Measurements from ENCODE around the gene PPP1R3E. TPM values are rescaled to one million over a fixed set of nuclear protein-coding genes. Genes with fewer than 3 reads are reported as not detected.
A peak's percentile ranks its signal among the peaks of the same experiment; 100 is the strongest.

The PPP1R3E gene
- total RNA-seq, 6 donors from 2014 or later: 6.7 to 95.3 (median 12.8) TPM

DNA sequence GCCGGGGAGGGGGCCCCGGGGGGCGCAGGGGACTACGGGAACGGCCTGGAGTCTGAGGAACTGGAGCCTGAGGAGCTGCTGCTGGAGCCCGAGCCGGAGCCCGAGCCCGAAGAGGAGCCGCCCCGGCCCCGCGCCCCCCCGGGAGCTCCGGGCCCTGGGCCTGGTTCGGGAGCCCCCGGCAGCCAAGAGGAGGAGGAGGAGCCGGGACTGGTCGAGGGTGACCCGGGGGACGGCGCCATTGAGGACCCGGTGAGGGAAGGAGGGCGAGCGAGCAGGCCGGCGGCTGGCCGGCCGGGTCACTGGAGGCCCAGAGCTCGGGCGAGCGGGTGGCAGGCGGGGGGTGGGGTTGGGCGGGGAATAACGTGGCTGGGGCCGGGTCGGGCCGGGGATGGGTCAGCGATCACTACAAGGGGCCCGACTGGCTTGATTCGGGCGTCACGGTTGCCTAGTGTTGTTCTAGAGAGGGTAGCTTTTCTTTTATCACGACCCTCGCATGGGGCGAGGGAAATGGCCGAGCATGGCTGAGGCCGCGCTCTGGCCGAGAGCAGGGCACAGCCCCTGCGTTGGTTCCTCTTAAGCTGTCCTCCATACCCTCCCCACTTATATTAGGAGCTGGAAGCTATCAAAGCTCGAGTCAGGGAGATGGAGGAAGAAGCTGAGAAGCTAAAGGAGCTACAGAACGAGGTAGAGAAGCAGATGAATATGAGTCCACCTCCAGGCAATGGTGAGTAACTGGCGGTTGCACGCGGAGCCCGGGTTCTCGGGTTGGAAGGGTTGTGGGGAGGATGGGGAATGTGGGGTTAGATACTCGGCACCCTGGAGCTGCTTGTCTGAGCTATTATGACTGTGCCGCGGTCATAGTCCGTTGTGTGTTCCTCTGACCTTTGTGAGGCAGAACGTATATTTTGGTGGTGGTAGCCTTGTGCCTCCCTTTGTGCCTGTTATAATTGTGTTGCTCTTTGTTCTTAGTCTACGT, 19.2 kb upstream of the PPP1R3E start:
- Histone ChIP-seq H3K27me3 (no peaks in the 10 kb centered on the region), H3K9me3 (no peaks in the 10 kb centered on the region), H3K36me3 (peaks cover 0 to 43% (median 30%) of the 10 kb centered on the region in 4 donors), H3K4me1 (peaks cover 14 to 23% (median 21%) of the 10 kb centered on the region in 4 donors), H3K4me3 (peak overlapping the region; percentile 87 to 97 (median 92)), H3K27ac (peak overlapping the region; percentile 95 to 99 (median 99))
- peak in 1 of 2 donors; percentile 59 for ATAC-seq (ENCODE audit: low FRiP score in 2 of 2)
- WGBS, 2 donors: 1% methylated on average over 16 to 49 of the region's 64 CpGs
- TF ChIP-seq, protein P1, sequence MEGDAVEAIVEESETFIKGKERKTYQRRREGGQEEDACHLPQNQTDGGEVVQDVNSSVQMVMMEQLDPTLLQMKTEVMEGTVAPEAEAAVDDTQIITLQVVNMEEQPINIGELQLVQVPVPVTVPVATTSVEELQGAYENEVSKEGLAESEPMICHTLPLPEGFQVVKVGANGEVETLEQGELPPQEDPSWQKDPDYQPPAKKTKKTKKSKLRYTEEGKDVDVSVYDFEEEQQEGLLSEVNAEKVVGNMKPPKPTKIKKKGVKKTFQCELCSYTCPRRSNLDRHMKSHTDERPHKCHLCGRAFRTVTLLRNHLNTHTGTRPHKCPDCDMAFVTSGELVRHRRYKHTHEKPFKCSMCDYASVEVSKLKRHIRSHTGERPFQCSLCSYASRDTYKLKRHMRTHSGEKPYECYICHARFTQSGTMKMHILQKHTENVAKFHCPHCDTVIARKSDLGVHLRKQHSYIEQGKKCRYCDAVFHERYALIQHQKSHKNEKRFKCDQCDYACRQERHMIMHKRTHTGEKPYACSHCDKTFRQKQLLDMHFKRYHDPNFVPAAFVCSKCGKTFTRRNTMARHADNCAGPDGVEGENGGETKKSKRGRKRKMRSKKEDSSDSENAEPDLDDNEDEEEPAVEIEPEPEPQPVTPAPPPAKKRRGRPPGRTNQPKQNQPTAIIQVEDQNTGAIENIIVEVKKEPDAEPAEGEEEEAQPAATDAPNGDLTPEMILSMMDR (IDR thresholded peaks at IDR 0.05): no peak
- TF ChIP-seq EP300 (IDR thresholded peaks at IDR 0.05) (peak in 1 of 4 donors; percentile 3), POLR2A (IDR thresholded peaks at IDR 0.05) (no peak), POLR2AphosphoS5 (IDR thresholded peaks at IDR 0.05) (peak in 1 of 2 donors; percentile 14)
- DNase-seq: peak in 1 of 2 donors; percentile 36

DNA sequence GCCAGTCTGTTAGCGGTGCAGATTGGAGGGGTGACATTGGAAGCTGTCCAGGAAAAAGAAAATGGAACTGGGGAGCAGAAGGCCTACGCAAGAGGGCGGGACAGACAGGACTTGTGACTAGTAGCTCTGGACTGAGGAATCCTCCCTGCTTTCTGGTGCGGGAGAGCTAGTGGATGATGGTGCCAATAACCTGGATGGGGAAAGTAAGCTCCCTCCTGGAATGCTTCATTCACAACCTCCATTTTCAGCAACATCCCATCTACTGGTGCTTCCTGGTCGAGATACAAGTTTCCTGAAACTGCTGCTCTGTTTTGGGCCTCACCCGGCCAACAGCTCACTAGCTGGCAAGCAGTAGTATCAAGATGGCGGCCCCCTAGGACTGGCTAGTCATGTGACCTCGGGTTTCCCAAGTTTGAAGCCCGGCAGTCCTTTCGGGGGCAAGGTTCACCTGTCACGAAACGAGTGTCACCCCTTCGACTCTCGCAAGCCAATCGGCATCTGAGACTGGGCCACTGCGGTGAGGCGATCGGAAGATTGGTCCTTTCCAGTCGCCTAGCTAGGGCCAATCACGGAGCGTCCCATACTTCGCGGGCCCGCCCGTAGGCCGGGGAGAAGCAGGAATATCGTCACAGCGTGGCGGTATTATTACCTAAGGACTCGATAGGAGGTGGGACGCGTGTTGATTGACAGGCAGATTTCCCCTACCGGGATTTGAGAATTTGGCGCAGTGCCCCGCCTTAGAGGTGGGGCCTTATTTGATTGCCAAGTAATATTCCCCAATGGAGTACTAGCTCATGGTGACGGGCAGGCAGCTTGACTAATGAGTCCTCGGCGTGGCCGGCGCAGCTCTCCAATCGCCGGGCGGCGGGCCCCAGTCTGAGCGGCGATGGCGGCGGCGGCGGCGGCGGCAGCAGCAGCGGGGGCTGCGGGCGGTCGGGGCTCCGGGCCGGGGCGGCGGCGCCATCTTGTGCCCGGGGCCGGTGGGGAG, 18.2 kb upstream of the PPP1R3E start, which contains the start of gene PABPN1:
Gene PABPN1 (plus strand): TSS at position 874 of the 988 bp plus-strand sequence. CDS start 13 bp downstream, at position 887.
- no peaks in the 10 kb centered on the region for H3K9me3 ChIP-seq
- peak within 1 kb of the TSS; percentile 95 to 99 (median 99) for H3K27ac ChIP-seq
- peak; percentile 98 to 99 for DNase-seq
- H3K27me3 ChIP-seq: no peaks in the 10 kb centered on the region
- TF ChIP-seq, protein P1 (IDR thresholded peaks at IDR 0.05): peak in 1 of 6 experiments; percentile 10
- TF ChIP-seq EP300 (IDR thresholded peaks at IDR 0.05) (peak in 2 of 4 donors; percentile 3 to 12), POLR2A (IDR thresholded peaks at IDR 0.05) (peak in 3 of 4 donors; percentile 43 to 72 (median 60)), POLR2AphosphoS5 (IDR thresholded peaks at IDR 0.05) (peak; percentile 71)
- H3K4me1 ChIP-seq: peaks cover 14 to 23% (median 21%) of the 10 kb centered on the region in 4 donors
- WGBS, 2 donors: 5 to 18% methylated on average over 17 to 43 of the region's 63 CpGs
- H3K4me3 ChIP-seq: peak within 1 kb of the TSS; percentile 87 to 97 (median 92)
- peaks cover 0 to 37% (median 28%) of the 10 kb centered on the region in 4 donors for H3K36me3 ChIP-seq
- peak; percentile 96 to 99 for ATAC-seq (ENCODE audit: low FRiP score in 2 of 2)

DNA sequence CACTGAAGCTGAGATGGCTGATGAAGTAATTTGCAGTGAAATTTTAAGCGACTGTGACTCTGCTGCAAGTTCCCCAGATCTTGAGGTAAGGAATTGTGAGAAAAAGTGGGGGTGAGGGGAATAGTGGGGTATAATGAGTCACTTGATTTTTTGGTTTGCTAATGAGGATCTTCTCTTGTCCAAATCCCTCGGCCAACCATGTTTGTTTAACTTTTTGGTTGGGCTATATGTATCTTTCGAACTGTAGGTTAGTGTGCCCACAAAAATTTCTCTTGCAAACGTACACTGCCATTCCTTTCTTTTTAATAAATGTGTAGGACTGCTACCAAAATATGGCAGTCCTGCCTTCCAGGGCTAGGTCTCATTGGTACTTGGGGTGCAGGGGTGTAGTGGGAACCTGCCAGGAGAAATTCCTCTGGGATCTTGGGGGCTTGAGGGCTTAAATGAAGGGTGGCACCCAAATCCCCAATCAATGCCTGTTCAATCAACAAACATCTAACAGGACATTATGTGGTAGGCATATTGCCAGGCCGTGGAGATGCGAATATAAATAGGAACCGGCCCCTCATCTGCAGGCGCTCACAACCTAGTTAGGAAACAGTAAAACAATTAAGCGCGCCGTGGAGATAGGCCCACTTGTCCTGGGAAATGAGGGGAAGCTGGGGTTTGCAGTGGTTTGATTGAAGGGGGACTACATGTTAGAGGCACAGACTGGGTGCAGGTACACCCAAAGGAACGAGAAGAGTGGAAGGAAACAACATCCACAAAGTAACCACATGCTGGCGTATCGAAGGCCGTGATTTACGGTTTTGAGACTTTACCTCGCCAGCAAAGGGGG, 17.3 kb upstream of the PPP1R3E start:
- Histone ChIP-seq H3K27me3 (no peaks in the 10 kb centered on the region), H3K4me3 (peak overlapping the region in 3 of 4 donors; percentile 42 to 97 (median 88)), H3K27ac (peak overlapping the region; percentile 92 to 99 (median 96)), H3K4me1 (peaks cover 14 to 23% (median 21%) of the 10 kb centered on the region in 4 donors), H3K9me3 (no peaks in the 10 kb centered on the region), H3K36me3 (peaks cover 0 to 28% (median 21%) of the 10 kb centered on the region in 4 donors)
- ATAC-seq (ENCODE audit: low FRiP score in 2 of 2): no peak
- no peak for TF ChIP-seq EP300 (IDR thresholded peaks at IDR 0.05)
- no peak for TF ChIP-seq POLR2AphosphoS5 (IDR thresholded peaks at IDR 0.05)
- TF ChIP-seq, protein P1 (IDR thresholded peaks at IDR 0.05): no peak
- WGBS, 2 donors: 80 to 84% methylated on average over 17 of the region's 17 CpGs
- no peak for DNase-seq

DNA sequence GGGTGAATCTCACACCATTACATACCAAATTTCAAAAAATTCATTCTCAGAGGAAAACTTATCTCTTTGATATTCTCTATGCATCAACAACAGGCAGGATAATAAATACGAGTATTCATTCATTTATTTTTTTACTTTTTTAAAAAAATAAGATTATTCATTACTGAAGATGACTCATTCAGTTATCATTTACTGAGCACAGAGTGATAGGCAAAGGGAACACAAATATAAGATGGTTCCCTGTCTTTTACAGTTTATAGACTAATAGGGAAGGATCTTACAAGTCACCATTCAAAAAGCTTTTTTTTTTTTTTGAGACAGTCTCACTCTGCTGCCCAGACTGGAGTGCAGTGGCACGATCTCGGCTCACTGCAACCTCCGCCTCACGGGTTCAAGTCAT, 13.6 kb upstream of the PPP1R3E start:
- TF ChIP-seq POLR2AphosphoS5 (IDR thresholded peaks at IDR 0.05) (no peak), EP300 (IDR thresholded peaks at IDR 0.05) (no peak), POLR2A (IDR thresholded peaks at IDR 0.05) (no peak)
- TF ChIP-seq, protein P1 (IDR thresholded peaks at IDR 0.05): no peak
- Histone ChIP-seq H3K9me3 (no peaks in the 10 kb centered on the region), H3K36me3 (peaks cover 0 to 11% (median under 1%) of the 10 kb centered on the region in 4 donors), H3K4me3 (no peak overlapping the region), H3K4me1 (peaks cover 4 to 6% (median 5%) of the 10 kb centered on the region in 4 donors), H3K27me3 (no peaks in the 10 kb centered on the region), H3K27ac (no peak overlapping the region)
- WGBS, 2 donors: 91 to 92% methylated on average over 5 of the region's 5 CpGs
- DNase-seq (no peak), ATAC-seq (ENCODE audit: low FRiP score in 2 of 2) (no peak)

All from upper lobe of left lung (tissue), 6 donors.